Fibroblast of skin of abdomen (primary cell): ENCODE results near the gene GCA. TPM values are rescaled to one million over a fixed set of nuclear protein-coding genes. Genes with fewer than 3 reads are reported as not detected.

Experiments used
- DNase-seq: peaks from one replicate; pipeline ENCODE4 v3.0.0-alpha.2; 2013
- polyA plus RNA-seq, 2 experiments: library from polyadenylated mRNA; unstranded; fragments of 120-200 nt; gene quantifications; one replicate each; pipeline ENCODE4 v1.2.1, GENCODE V29; 2013; ENCODE audit not compliant: insufficient read length in 2 of 2

Gene GCA
- polyA plus RNA-seq (2013, experiment 1 of 2; ENCODE audit: insufficient read length): 2.1 TPM
- polyA plus RNA-seq (2013, experiment 2 of 2; ENCODE audit: insufficient read length): 2.8 TPM

- peak; percentile 92 for DNase-seq
These were observed at the start of gene GCA for GRCh38 chr2:162343824-162344616. Gene GCA (plus strand): TSS chr2:162344132. CDS start chr2:162344249, 117 bp downstream.

GRCh38 chr2:162295009-162295408 is 48.9 kb upstream of the GCA start:
- DNase-seq: no peak

GRCh38 chr2:162297925-162298552 is 45.9 kb upstream of the GCA start:
- peak; percentile 81 for DNase-seq

GRCh38 chr2:162298669-162299335 is 45.1 kb upstream of the GCA start:
- DNase-seq: no peak

- DNase-seq: no peak
These were observed 43.7 kb upstream of the GCA start for GRCh38 chr2:162300266-162300665.

GRCh38 chr2:162301151-162301804 is 42.7 kb upstream of the GCA start:
- DNase-seq: peak; percentile 69

- no peak for DNase-seq
These were observed 42.1 kb upstream of the GCA start for GRCh38 chr2:162301877-162302276.

GRCh38 chr2:162305901-162306300 is 38.0 kb upstream of the GCA start:
- no peak for DNase-seq

- no peak for DNase-seq
These were observed 35.0 kb upstream of the GCA start for GRCh38 chr2:162308747-162309503.

- DNase-seq: no peak
These were observed 31.1 kb upstream of the GCA start for GRCh38 chr2:162312853-162313252.

- no peak for DNase-seq
These were observed 28.0 kb upstream of the GCA start for GRCh38 chr2:162315938-162316337.

GRCh38 chr2:162316590-162316989 is 27.3 kb upstream of the GCA start:
- DNase-seq: no peak

- DNase-seq: no peak
These were observed 26.7 kb upstream of the GCA start for GRCh38 chr2:162317058-162317742.

GRCh38 chr2:162317861-162318327 is 26.0 kb upstream of the GCA start:
- no peak for DNase-seq

GRCh38 chr2:162318328-162319180 is 25.4 kb upstream of the GCA start, which contains the start of gene IFIH1:
Gene IFIH1 (minus strand): TSS chr2:162318684. CDS start chr2:162318307, 377 bp downstream.
- peak; percentile 87 for DNase-seq

GRCh38 chr2:162320864-162321517 is 22.9 kb upstream of the GCA start:
- DNase-seq: no peak

GRCh38 chr2:162324953-162325352 is 19.0 kb upstream of the GCA start:
- DNase-seq: no peak

GRCh38 chr2:162327134-162327769 is 16.7 kb upstream of the GCA start:
- no peak for DNase-seq

- no peak for DNase-seq
These were observed 16.1 kb upstream of the GCA start for GRCh38 chr2:162327806-162328205.
